Neural cell (in vitro differentiated cells): ENCODE measurements around the gene ARID3C. TPM values are rescaled to one million over a fixed set of nuclear protein-coding genes. Genes with fewer than 3 reads are reported as not detected.

ENCODE experiments used
- H2AFZ ChIP-seq: fragments of 200-600, 300-800 bp; sonication (generic), shearing (Covaris generic); 2 replicates; pipeline ENCODE4 v1.6.0; 2014; ENCODE audit warnings: low read depth, mild to moderate bottlenecking, antibody characterized with exemption, low read length, moderate library complexity
- H3F3A ChIP-seq: fragments of 200-600 bp; shearing (Covaris generic); 2 replicates; pipeline ENCODE4 v1.6.1; 2016; ENCODE audit warnings: mild to moderate bottlenecking, moderate library complexity, mixed read lengths, antibody characterized with exemption, low read length; ENCODE audit not compliant: insufficient read depth, poor library complexity, severe bottlenecking
- H3K27ac ChIP-seq: fragments of 200-600, 300-800 bp; sonication (generic), shearing (Covaris generic); 2 replicates; pipeline ENCODE4 v1.5.1; 2014; ENCODE audit warnings: mild to moderate bottlenecking, low read length, moderate library complexity
- H3K27me3 ChIP-seq: fragments of 300-800, 200-600 bp; sonication (generic), shearing (Covaris generic); 2 replicates; pipeline ENCODE4 v1.6.0; 2014; ENCODE audit warnings: mild to moderate bottlenecking, low read depth, low read length, moderate library complexity; ENCODE audit not compliant: insufficient read depth
- H3K36me3 ChIP-seq: fragments of 300-800, 200-600 bp; sonication (generic), shearing (Covaris generic); 2 replicates; pipeline ENCODE4 v1.5.1; 2014; ENCODE audit warnings: mild to moderate bottlenecking, antibody characterized with exemption, low read length, moderate library complexity; ENCODE audit not compliant: insufficient read depth
- H3K4me2 ChIP-seq: fragments of 300-800, 200-600 bp; sonication (generic), shearing (Covaris generic); 2 replicates; pipeline ENCODE4 v1.6.0; 2014; ENCODE audit warnings: mild to moderate bottlenecking, low read length
- H3K4me3 ChIP-seq: fragments of 300-800, 200-600 bp; sonication (generic), shearing (Covaris generic); 2 replicates; pipeline ENCODE4 v1.5.1; 2014; ENCODE audit warnings: mild to moderate bottlenecking, low read length, moderate library complexity
- H3K79me2 ChIP-seq: fragments of 200-600 bp; shearing (Covaris generic); replicated peaks from 2 replicates; pipeline ENCODE4 v1.6.0; 2014; ENCODE audit warnings: mild to moderate bottlenecking, low read length, moderate library complexity; ENCODE audit not compliant: insufficient read depth
- H3K9ac ChIP-seq: fragments of 300-800, 200-600 bp; sonication (generic), shearing (Covaris generic); 2 replicates; pipeline ENCODE4 v1.6.1; 2016; ENCODE audit warnings: mild to moderate bottlenecking, low read length, mixed read lengths
- H3K9me2 ChIP-seq: fragments of 200-600 bp; shearing (Covaris generic); 2 replicates; pipeline ENCODE4 v1.6.1; 2016; ENCODE audit warnings: mild to moderate bottlenecking, low read length, mixed read lengths; ENCODE audit not compliant: insufficient read depth
- H3K9me3 ChIP-seq: fragments of 200-600, 300-800 bp; sonication (generic), shearing (Covaris generic); 2 replicates; pipeline ENCODE4 v1.6.1; 2016; ENCODE audit warnings: mild to moderate bottlenecking, mixed run types, low read length, moderate library complexity, mixed read lengths
- H4K20me1 ChIP-seq: fragments of 200-600 bp; shearing (Covaris generic); 2 replicates; pipeline ENCODE4 v1.6.1; 2016; ENCODE audit warnings: mild to moderate bottlenecking, mixed run types; ENCODE audit not compliant: insufficient read depth
- CTCF ChIP-seq: fragments of 450-650 bp; IDR thresholded peaks from 2 replicates; pipeline ENCODE4 v1.5.1; 2014; ENCODE audit warnings: antibody characterized with exemption, mild to moderate bottlenecking, moderate library complexity; ENCODE audit not compliant: poor library complexity, severe bottlenecking
- EP300 ChIP-seq: fragments of 450-650 bp; conservative IDR thresholded peaks from 2 replicates; pipeline ENCODE4 v1.6.1; 2014; ENCODE audit warnings: antibody characterized with exemption, mild to moderate bottlenecking, moderate library complexity; ENCODE audit not compliant: poor library complexity, severe bottlenecking
- EZH2 ChIP-seq: fragments of 200-600, 300-800 bp; shearing (Covaris generic), sonication (generic); IDR thresholded peaks from 2 replicates; pipeline ENCODE4 v1.6.1; 2014; ENCODE audit warnings: antibody characterized with exemption, low read length, borderline replicate concordance, mild to moderate bottlenecking; ENCODE audit not compliant: insufficient read depth, poor library complexity, severe bottlenecking
- MXI1 ChIP-seq: fragments of 450-650 bp; conservative IDR thresholded peaks from 2 replicates; pipeline ENCODE4 v1.6.1; 2014; ENCODE audit warnings: antibody characterized with exemption, mild to moderate bottlenecking; ENCODE audit not compliant: poor library complexity, severe bottlenecking
- POLR2AphosphoS5 ChIP-seq: IDR thresholded peaks from 2 replicates; pipeline ENCODE4 v1.6.1; 2012
- RAD21 ChIP-seq: fragments of 450-650 bp; conservative IDR thresholded peaks from 2 replicates; pipeline ENCODE4 v1.6.1; 2014; ENCODE audit warnings: antibody characterized with exemption, mild to moderate bottlenecking, moderate library complexity
- REST ChIP-seq: IDR thresholded peaks from 2 replicates; pipeline ENCODE4 v1.6.1; 2012; ENCODE audit warnings: borderline replicate concordance
- SMC3 ChIP-seq: fragments of 450-650 bp; conservative IDR thresholded peaks from 2 replicates; pipeline ENCODE4 v1.6.1; 2014; ENCODE audit warnings: antibody characterized with exemption, mild to moderate bottlenecking, moderate library complexity; ENCODE audit not compliant: poor library complexity
- TAF1 ChIP-seq: IDR thresholded peaks from 2 replicates; pipeline ENCODE4 v1.6.1; 2012; ENCODE audit warnings: low read depth
- polyA minus RNA-seq: library from RNA; depleted of rRNA, polyadenylated mRNA; stranded (reverse); fragments of >200 nt; gene quantifications from 2 replicates; pipeline ENCODE4 v1.2.3, GENCODE V29; 2014
- polyA plus RNA-seq: library from polyadenylated mRNA; depleted of rRNA; stranded (reverse); fragments of >200 nt; gene quantifications from 2 replicates; pipeline ENCODE4 v1.2.3, GENCODE V29; 2014

ARID3C gene, protein sequence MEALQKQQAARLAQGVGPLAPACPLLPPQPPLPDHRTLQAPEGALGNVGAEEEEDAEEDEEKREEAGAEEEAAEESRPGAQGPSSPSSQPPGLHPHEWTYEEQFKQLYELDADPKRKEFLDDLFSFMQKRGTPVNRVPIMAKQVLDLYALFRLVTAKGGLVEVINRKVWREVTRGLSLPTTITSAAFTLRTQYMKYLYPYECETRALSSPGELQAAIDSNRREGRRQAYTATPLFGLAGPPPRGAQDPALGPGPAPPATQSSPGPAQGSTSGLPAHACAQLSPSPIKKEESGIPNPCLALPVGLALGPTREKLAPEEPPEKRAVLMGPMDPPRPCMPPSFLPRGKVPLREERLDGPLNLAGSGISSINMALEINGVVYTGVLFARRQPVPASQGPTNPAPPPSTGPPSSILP
- polyA plus RNA-seq (2.1 and 2.8 TPM in 2 replicates), polyA minus RNA-seq (not detected in 2 replicates)

DNA sequence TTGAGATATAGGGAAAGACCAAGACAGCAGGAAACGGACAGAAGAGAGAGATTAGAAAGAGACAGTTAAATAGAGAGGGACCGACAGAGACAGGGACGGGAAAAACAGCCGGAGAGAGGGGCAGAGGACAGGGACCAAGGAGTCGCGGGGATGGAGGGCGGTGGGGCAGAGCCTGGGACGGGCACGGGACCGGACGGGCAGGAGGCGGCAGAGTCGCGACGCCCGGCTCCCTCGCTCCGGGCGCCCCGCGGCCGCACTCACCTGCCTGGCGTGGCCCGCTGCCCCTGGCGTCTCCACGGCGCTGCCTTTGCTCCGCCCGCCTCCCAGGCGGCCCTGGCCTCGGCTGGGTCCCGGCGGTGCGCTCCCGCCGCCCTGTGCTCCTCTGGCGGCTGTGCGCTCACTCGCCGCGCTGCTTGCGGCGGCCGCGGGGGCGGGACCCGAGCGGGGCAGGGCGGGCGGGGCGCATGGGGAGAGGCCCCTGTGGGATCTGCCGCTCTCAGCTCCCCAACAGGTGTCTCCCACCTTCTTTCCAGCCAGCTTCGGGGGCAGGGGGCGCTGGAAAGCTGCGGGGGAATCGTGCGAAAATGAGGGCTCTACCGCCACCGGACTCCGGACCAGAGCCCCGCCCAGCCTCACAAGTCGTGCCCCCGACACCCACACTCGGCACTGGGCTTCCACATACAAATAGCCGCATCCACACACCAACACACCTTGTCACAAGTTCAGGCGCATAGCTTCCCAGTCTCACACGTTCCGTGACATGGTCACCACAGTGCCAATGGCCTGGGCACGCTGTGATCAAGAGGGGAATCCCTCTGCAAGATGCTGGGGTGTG lies at the start of gene ARID3C:
TSS of gene ARID3C (minus strand) at position 411 of the 835 bp plus-strand sequence. CDS start 1,052 bp downstream, outside the sequence.
- H3K27ac ChIP-seq, result no peak within 1 kb of the TSS
- peaks cover 25% of the 10 kb centered on the region for H3K27me3 ChIP-seq
- no peak within 1 kb of the TSS for H3K4me2 ChIP-seq
- peak within 1 kb of the TSS; percentile 49 for H3K9ac ChIP-seq
- H3K4me3 ChIP-seq, result peak within 1 kb of the TSS; percentile 62
- TF ChIP-seq RAD21, result no peak
- no peak for TF ChIP-seq CTCF
- no peak for TF ChIP-seq POLR2AphosphoS5
- TF ChIP-seq SMC3, result no peak
- no peak for TF ChIP-seq EP300
- TF ChIP-seq REST, result no peak
- TF ChIP-seq EZH2, result no peak
- TF ChIP-seq MXI1, result no peak
- no peak for TF ChIP-seq TAF1
- H3K9me3 ChIP-seq, result no peaks in the 10 kb centered on the region
- H3F3A ChIP-seq, result no peaks in the 10 kb centered on the region
- no peaks in the 10 kb centered on the region for H4K20me1 ChIP-seq
- no peaks in the 10 kb centered on the region for H3K9me2 ChIP-seq
- no peaks in the 10 kb centered on the region for H3K36me3 ChIP-seq
- H2AFZ ChIP-seq, result no peak within 1 kb of the TSS
- no peaks in the 10 kb centered on the region for H3K79me2 ChIP-seq

DNA sequence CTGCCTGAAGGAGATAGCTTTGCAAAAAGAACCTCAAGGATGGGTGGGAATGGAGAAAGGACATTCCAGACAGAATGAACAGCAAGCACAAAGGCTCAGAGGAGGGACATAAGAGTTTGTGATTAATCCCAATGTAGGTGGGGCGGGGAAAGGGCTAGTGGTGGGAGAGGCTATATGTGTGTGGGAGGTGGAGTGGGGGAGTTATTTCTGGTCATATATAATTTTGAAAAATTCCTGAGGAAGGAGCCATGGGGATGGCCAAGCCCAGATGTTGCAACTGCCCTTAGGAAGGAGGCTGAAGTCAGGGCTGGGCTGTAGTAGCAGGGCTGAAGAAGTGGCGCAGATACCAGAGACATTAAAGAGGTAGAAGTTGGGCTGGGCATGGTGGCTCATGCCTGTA lies 47.0 kb upstream of the ARID3C start:
- Histone ChIP-seq H4K20me1 (no peaks in the 10 kb centered on the region), H3K27me3 (no peaks in the 10 kb centered on the region), H3K36me3 (no peaks in the 10 kb centered on the region), H3K4me2 (no peak overlapping the region), H3K79me2 (no peaks in the 10 kb centered on the region), H2AFZ (no peak overlapping the region), H3K9ac (no peak overlapping the region), H3K9me2 (no peaks in the 10 kb centered on the region), H3K4me3 (no peak overlapping the region), H3K27ac (no peak overlapping the region), H3F3A (no peaks in the 10 kb centered on the region), H3K9me3 (no peaks in the 10 kb centered on the region)
- no peak for TF ChIP-seq CTCF
- TF ChIP-seq RAD21, result no peak
- TF ChIP-seq EP300, result no peak
- TF ChIP-seq EZH2, result no peak
- TF ChIP-seq SMC3, result no peak
- TF ChIP-seq TAF1, result no peak
- no peak for TF ChIP-seq MXI1
- no peak for TF ChIP-seq REST
- no peak for TF ChIP-seq POLR2AphosphoS5
